Measurements from ENCODE around the gene UBE4B. TPM values are rescaled to one million over a fixed set of nuclear protein-coding genes. Genes with fewer than 3 reads are reported as not detected.

UBE4B gene
- total RNA-seq, 1 experiment from 2014 or later, result 80.8 TPM

- TF ChIP-seq ZNF532 (CRISPR knock-in tag; IDR thresholded peaks at IDR 0.05; ENCODE audit: borderline replicate concordance) (no peak), EMX1 (CRISPR knock-in tag; IDR thresholded peaks at IDR 0.05) (no peak), ERG (CRISPR knock-in tag; IDR thresholded peaks at IDR 0.05) (no peak)
These were observed 27.7 kb downstream of the UBE4B start (continued) for GRCh38 chr1:10060311-10061100.

GRCh38 chr1:10061276-10061675 is 28.5 kb downstream of the UBE4B start:
- H3K27me3 Mint-ChIP-seq (ENCODE audit: low read depth), result no peaks in the 10 kb centered on the region
- POLR2A ChIA-PET, result no interaction called here
- no peaks in the 10 kb centered on the region for H3K36me3 Mint-ChIP-seq

GRCh38 chr1:10063878-10064277 is 31.1 kb downstream of the UBE4B start:
- Mint-ChIP-seq H3K27me3 (ENCODE audit: low read depth) (no peaks in the 10 kb centered on the region), H3K36me3 (no peaks in the 10 kb centered on the region), H3K4me1 (peaks cover 35% of the 10 kb centered on the region), H3K4me3 (no peak overlapping the region), H3K9me3 (no peaks in the 10 kb centered on the region), H3K27ac (peak overlapping the region; percentile 94)
- POLR2A ChIA-PET, result interaction anchor here (0.7 kb wide), 1 partner anchor 15 kb away, joined by 5 read pairs; no protein-coding TSS in a partner anchor
- CTCF ChIA-PET, result interaction anchor here (0.5 to 1.5 kb wide), 2 partner anchors 29 to 89 kb away, joined by 4 read pairs; no protein-coding TSS in a partner anchor
- ATAC-seq (no peak), DNase-seq (ENCODE audit: low spot score) (no peak)
- no peak for TF ChIP-seq ARID4B (CRISPR knock-in tag; IDR thresholded peaks at IDR 0.05; ENCODE audit: borderline replicate concordance)
- TF ChIP-seq ATF1 (CRISPR knock-in tag; IDR thresholded peaks at IDR 0.05), result no peak
- no peak for TF ChIP-seq CBFB (CRISPR knock-in tag; IDR thresholded peaks at IDR 0.05; ENCODE audit: low read depth)
- no peak for TF ChIP-seq CREM (CRISPR knock-in tag; IDR thresholded peaks at IDR 0.05)
- TF ChIP-seq ZNF532 (CRISPR knock-in tag; IDR thresholded peaks at IDR 0.05; ENCODE audit: borderline replicate concordance), result no peak
- TF ChIP-seq MLX (CRISPR knock-in tag; IDR thresholded peaks at IDR 0.05), result no peak
- TF ChIP-seq ZBTB21 (CRISPR knock-in tag; IDR thresholded peaks at IDR 0.05; ENCODE audit: borderline replicate concordance), result no peak
- TF ChIP-seq ESRRA (CRISPR knock-in tag; IDR thresholded peaks at IDR 0.05; ENCODE audit: borderline replicate concordance), result no peak
- no peak for TF ChIP-seq CDX4 (CRISPR knock-in tag; IDR thresholded peaks at IDR 0.05; ENCODE audit: borderline replicate concordance)
- no peak for TF ChIP-seq GRHL2 (CRISPR knock-in tag; IDR thresholded peaks at IDR 0.05; ENCODE audit: insufficient replicate concordance, severe bottlenecking)
- TF ChIP-seq FOXP1 (CRISPR knock-in tag; IDR thresholded peaks at IDR 0.05; ENCODE audit: borderline replicate concordance), result no peak
- no peak for TF ChIP-seq IRF2 (CRISPR knock-in tag; IDR thresholded peaks at IDR 0.05; ENCODE audit: borderline replicate concordance, low read depth)

More at GRCh38 chr1:10061276-10061675, 28.5 kb downstream of the UBE4B start:
- Mint-ChIP-seq H3K4me1 (peaks cover 29% of the 10 kb centered on the region), H3K4me3 (no peak overlapping the region), H3K27ac (0 out of 2 replicates have a peak overlapping the region, but pooled peaks have one; percentile 42), H3K9me3 (no peaks in the 10 kb centered on the region)
- CTCF ChIA-PET, result interaction anchor here (1.3 kb wide), 1 partner anchor 91 kb away, joined by 3 read pairs; no protein-coding TSS in a partner anchor
- no peak for TF ChIP-seq FOXJ3 (CRISPR knock-in tag; IDR thresholded peaks at IDR 0.05; ENCODE audit: borderline replicate concordance)
- DNase-seq (ENCODE audit: low spot score), result no peak
- no peak for ATAC-seq

Data from WTC11 (cell line).